GM18517 (cell line): ENCODE results near the gene SPRR4.

Experiments used
- ATAC-seq: cut with Tn5 transposase; IDR thresholded peaks from one replicate; pipeline ENCODE4 v1.9.1; 2021; ENCODE audit warnings: mild to moderate bottlenecking, moderate library complexity; ENCODE audit not compliant: unreplicated experiment

The SPRR4 gene

GRCh38 chr1:152964536-152964935, 5.9 kb upstream of the SPRR4 start:
- ATAC-seq = no peak

DNA sequence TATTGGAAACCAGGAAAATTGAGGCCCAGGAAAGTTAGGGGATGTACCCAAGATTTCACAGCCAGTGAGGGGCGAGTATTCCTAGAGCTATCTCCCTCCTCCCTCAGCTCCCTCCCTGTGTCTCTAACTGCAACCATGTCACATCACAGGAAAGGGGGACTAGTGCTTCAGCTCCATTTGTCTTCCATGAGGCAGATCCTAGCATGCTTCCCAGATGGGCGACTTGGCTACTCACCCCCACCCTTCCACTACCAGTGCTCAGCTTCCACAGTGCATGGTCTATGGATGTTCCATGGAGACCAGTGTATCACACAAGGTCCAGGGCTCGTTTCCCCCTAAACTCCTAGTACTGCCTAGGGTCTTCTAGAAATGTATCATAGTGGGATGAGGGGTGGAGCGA, 4.6 kb upstream of the SPRR4 start:
- ATAC-seq = no peak

DNA sequence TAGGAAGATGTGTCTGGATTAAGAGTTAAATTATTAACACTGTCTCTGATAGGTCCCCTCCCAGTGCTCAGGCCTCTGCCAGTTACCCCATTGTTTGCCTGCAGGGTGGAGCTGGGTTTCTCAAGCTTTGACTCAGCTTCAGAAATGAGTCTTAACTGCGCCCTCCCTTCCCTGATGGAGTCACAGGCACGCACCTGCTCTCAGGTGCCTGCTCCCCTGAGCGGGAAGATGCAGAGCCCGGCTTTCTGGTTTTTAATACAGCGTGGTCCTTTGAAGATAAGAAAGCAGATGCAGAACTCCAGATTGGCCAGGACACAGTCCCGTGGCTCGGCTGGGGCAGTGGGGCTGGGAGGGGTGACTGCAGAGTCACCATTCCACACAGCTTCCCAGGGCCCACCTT, 3.2 kb upstream of the SPRR4 start:
- ATAC-seq = no peak

DNA sequence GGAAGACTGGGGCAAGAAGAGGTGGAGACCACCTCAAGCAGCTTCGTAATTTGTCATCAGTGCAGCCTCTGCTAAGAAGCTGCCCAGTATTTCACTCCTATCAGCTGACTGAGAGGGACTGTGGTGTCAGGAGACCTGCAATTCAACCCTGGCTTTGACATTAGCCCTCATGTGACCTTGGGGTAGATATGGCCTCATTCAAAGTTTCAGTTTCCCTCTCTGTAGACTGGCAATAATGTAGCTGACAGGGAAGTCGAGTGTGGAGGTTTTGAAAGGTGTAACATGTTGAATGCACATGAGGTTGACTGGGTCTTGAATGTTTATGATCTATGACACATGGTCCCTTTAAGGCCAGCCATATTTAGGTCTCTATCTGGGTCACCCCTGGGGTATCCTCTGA, 2.2 kb upstream of the SPRR4 start:
- peak; percentile 96 for ATAC-seq

GRCh38 chr1:152969036-152969435, 1.4 kb upstream of the SPRR4 start:
- no peak for ATAC-seq

DNA sequence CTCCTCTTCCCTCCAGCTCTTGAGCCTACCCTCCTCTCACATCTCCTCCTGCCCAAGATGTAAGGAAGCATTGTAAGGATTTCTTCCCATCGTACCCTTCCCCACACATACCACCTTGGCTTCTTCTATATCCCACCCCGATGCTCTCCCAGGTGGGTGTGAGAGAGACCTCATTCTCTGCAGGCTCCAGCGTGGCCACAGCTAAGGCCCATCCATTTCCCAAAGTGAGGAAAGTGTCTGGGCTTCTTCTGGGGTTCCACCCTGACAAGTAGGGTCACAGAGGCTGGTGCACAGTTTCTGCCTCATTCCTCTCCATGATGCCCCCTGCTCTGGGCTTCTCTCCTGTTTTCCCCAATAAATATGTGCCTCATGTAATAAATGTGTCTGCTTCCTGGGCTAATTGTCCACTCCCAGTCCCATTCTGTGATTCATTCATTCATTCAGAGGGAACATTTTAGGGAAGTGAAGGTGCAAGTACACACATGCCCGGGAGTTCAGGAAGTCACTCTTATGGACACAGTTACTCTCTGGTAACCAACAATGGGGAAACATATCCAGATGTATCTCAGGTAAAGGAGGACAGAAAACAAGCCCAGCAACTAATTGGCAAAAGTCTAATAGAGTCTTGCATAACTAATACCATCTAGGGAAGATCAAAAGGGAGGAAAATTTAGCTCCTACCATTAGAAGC, 1.9 kb downstream of the SPRR4 start:
- ATAC-seq = no peak

DNA sequence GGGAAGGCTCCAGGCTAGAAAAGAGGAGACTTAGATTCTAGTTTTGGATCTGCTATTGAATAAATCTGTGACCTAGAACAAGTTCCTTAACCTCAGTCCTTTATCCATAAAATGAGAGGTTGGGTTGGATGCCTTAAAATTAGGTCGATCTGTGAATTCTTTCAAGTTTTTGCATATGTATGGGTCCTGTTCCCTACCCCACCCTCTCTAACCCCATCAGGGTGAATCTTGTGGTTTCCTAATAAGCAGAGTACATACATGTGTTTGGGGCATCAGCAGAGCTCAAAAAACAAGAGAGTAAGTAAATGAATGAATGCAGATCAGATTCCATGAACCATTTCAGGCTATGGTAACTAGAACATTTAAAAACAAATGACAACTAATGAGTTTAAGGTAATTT, 6.2 kb downstream of the SPRR4 start:
- ATAC-seq = no peak

DNA sequence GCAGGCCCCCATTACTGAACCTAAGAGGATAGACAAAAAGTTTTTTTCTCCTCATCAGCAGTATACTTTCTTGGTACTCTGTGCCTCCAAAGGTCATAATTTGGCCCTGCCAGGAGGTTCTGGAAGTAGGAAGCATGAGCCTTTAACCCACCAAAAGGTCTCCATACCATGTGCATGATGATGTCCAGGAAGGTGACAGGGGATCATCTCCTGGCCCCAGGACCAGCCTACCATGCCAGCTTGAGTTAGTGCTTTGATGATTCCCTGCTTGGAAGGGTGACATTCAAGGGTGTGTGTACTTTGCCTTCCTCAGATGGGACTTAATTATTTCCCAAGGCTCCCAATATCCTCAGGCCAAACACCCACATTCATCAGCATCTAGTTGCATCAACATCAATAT, 7.2 kb downstream of the SPRR4 start:
- ATAC-seq = no peak

GRCh38 chr1:152980676-152981075, 10.2 kb downstream of the SPRR4 start:
- no peak for ATAC-seq

GRCh38 chr1:152981146-152981871, 10.9 kb downstream of the SPRR4 start:
- ATAC-seq = no peak

GRCh38 chr1:152982076-152982475, 11.6 kb downstream of the SPRR4 start:
- ATAC-seq = no peak

- no peak for ATAC-seq
Observed at GRCh38 chr1:152983234-152983633, 12.8 kb downstream of the SPRR4 start.

- ATAC-seq = no peak
Observed at GRCh38 chr1:152983743-152984142, 13.3 kb downstream of the SPRR4 start, which contains the start of gene SPRR1A. SPRR1A (plus strand) TSS chr1:152984081; CDS start chr1:152985231, 1,150 bp downstream.

- no peak for ATAC-seq
Observed at GRCh38 chr1:152986578-152986977, 16.1 kb downstream of the SPRR4 start.

DNA sequence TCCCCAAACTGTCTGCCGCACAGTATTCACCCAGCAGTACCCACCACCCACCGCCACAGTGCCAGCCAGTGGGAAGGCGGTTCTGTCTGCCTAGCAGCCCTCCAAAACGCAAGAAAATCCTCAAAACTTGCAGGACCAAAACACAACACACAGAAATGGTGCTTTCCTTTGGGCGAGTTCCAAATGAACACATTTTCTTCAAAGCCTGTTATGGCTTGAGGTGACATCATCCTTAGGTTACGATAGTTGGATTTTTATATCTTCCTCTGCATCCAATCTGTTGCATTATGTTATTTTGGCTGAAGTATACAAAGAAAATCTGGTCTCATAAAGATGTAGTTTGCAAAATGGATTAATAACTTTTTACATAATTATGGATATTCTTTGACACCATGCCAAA, 22.7 kb downstream of the SPRR4 start:
- no peak for ATAC-seq

GRCh38 chr1:152995842-152996241, 25.4 kb downstream of the SPRR4 start:
- ATAC-seq = no peak

GRCh38 chr1:152996633-152997400, 26.4 kb downstream of the SPRR4 start:
- no peak for ATAC-seq

- no peak for ATAC-seq
Observed at GRCh38 chr1:152997901-152998300, 27.5 kb downstream of the SPRR4 start.

DNA sequence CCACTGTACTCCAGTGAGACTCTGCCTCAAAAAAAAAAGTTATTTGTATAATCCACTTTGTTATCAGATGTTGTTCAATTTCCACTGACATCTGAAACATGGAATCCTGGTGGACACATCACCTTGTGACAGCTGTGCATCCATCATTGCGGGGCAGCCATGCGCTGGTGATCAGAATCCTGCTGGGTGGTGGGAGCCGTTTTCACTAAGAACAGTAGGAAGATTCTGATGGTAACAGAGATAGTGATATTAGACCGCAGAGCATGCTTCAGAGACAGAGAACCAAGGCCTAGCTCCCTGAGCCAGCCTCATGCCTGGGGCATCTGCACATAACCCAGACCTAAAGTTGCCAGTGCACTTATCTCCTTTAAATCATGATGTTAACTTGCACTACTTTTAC, 28.0 kb downstream of the SPRR4 start:
- no peak for ATAC-seq

DNA sequence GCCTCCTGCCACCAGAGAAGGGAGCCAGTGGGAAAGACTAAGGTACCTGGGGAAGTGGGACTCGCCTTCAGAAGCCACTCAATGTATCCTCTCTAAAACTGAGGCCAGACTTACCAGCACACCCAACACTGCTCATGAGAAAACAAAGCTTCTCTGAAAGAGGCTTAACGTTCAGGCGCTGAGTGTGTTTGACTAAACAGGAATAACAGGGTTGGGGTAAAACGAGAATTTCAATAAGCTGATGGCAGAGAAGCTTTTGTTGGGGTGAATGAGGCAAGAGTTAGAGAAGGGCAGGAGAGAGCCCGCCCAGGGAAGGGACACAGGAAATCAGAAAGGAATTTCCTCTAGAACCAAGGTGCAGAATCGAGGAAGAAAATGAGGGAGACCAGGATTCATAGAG, 29.4 kb downstream of the SPRR4 start:
- ATAC-seq = no peak

GRCh38 chr1:153000294-153000693, 29.8 kb downstream of the SPRR4 start:
- ATAC-seq = no peak

DNA sequence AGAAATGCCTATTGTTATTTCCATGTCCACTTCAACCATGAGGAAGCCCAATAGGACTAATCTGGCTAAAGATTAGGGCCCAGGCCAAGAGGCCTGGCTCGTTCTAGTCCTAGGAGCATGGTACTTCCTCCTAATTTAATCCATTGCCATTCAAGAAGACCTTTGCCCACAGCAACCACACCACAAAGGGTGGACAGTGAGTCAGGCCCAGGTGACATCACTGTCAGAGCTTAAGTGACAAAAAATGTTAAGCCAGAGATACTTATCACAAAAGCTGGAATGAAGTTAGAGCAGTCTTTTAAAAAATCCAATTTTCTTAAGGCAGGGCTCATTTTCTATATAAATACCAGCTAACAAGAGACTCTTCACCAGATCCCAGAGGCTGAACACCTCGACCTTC, 30.9 kb downstream of the SPRR4 start, which contains the start of gene SPRR3:
Gene SPRR3, plus strand, starts transcription at position 368 of the 400 bp plus-strand sequence. CDS start 1,272 bp downstream, outside the sequence.
- no peak for ATAC-seq
